ENCODE data around the gene PECR.
"Not testable (repeated sequence)": the region's sequence is repeated elsewhere in the genome, so short reads cannot be mapped to it uniquely, and the experiment has no call there.

Gene PECR

DNA sequence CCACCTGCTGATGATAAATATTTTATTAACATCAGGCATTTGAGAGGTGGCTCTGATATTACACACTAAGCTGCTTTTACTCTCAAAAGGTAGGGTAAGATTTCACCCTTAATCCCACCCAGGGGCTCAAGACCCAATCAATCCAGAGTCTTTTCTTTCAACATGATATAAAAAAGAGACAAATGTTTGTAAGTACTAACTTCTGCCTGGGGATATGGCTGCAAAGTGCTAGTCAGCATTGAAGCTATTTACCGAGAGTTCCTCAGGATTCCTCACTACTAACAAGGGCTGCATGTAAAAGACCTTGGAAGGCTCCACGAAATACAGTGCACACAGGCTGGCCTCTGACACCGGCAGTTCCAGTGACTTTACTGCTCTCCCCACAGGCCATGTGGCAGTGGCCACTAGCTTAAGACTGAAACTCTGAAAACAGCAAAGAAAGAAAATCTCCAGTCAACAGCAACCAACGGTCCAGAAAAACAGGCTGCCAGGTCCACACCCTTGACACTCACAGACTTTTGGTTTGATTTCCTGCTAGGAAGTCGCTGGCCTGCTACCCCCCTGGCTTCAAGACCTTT lies 79.4 kb downstream of the PECR start:
- DNase-seq (ENCODE audit: low spot score), result no peak

- no peak for DNase-seq (ENCODE audit: low spot score)
These were observed 80.2 kb downstream of the PECR start for GRCh38 chr2:216001216-216002100.

DNA sequence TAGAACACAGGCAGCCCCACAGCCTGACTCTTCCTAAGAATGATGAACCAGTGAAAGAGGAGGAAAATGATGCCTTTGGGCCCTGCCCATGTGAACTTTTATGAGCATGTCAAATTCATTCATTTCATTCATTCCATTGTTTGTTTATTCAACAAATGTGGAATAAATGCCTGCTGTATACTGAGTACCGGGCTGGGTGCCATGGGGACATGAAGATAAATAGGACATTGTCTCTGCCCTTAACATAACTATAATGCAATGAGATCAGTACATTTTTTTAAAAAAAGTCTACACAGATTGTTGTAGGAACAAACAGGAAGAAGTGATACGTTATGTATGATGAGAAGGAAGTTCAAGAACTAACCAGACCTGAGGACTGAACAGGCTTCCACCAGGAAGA lies 83.0 kb downstream of the PECR start:
- no peak for DNase-seq (ENCODE audit: low spot score)

GRCh38 chr2:215997219-215997618 lies 84.4 kb downstream of the PECR start:
- DNase-seq (ENCODE audit: low spot score), result no peak

DNA sequence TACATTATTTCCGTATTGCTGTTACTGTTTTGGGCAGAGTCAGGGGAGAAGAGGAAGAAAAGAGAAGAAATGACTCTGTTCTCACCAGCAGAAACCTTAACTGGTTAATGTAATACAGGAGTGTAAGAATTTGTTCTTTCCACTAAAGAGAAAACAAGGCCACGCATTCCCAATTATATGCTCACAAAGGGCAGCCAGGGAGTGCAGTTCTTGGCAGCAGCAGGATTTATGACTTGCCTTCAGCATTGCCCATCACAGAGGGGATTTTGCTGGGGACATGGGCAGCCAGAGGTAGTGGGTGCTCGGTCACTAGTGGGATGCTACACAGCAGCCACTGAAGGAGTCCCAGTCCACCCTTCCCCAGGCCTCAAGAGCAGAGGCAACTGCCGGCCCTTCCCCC lies 86.7 kb downstream of the PECR start:
- no peak for DNase-seq (ENCODE audit: low spot score)

GRCh38 chr2:215988556-215989207 lies 92.9 kb downstream of the PECR start:
- DNase-seq (ENCODE audit: low spot score), result not testable (repeated sequence)
